IMR-90 (cell line): ENCODE results near the gene COX10. TPM values are rescaled to one million over a fixed set of nuclear protein-coding genes. Genes with fewer than 3 reads are reported as not detected.

Source experiments
- ATAC-seq: fragments of 200-7000 bp; cut with Tn5 transposase; 2 replicates; pipeline ENCODE4 v1.9.1; 2020; ENCODE audit warnings: low read depth, mild to moderate bottlenecking, moderate library complexity
- BruUV-seq: library from RNA; stranded (reverse); fragments of 400-500 nt; replicated peaks from 2 replicates; lab custom pipeline; 2021; lab: Mats Ljungman, UMichigan
- CTCF ChIA-PET: fragments of 300-600 bp; formaldehyde crosslinking; extraction: SDS; loops from one replicate; lab custom pipeline; 2021; ENCODE audit warnings: antibody characterized with exemption; lab: Yijun Ruan, JAX
- POLR2A ChIA-PET: fragments of 300-600 bp; sonication (Branson Sonifier 250); formaldehyde crosslinking; loops from one replicate; lab custom pipeline; 2022; ENCODE audit warnings: antibody characterized with exemption; ENCODE audit not compliant: unreplicated experiment; lab: Charles Lee
- DNase-seq: peaks from one replicate; pipeline ENCODE4 v3.0.0; 2013
- H2AFZ ChIP-seq: replicated peaks from 2 replicates; pipeline ENCODE3; 2013; ENCODE audit warnings: low read length, mild to moderate bottlenecking; ENCODE audit not compliant: poor library complexity
- H2AK5ac ChIP-seq: 2 replicates; pipeline ENCODE4 v1.6.1; 2013; ENCODE audit warnings: low read depth, low read length, inconsistent platforms
- H2AK9ac ChIP-seq: replicated peaks from 2 replicates; pipeline ENCODE3; 2013; ENCODE audit warnings: mild to moderate bottlenecking, low read depth, low read length, moderate library complexity; ENCODE audit not compliant: poor library complexity
- H2BK120ac ChIP-seq: 2 replicates; pipeline ENCODE4 v1.6.1; 2013; ENCODE audit warnings: low read depth, low read length, inconsistent platforms
- H2BK15ac ChIP-seq: 3 replicates; pipeline ENCODE4 v1.6.1; 2013; ENCODE audit warnings: low read depth, low read length, inconsistent platforms
- H2BK20ac ChIP-seq: 2 replicates; pipeline ENCODE4 v1.6.1; 2013; ENCODE audit warnings: low read depth, mild to moderate bottlenecking, inconsistent platforms, low read length, moderate library complexity
- H2BK5ac ChIP-seq: 2 replicates; pipeline ENCODE4 v1.6.1; 2013; ENCODE audit warnings: mild to moderate bottlenecking, low read depth, low read length, inconsistent platforms; ENCODE audit not compliant: poor library complexity, severe bottlenecking
- H3K14ac ChIP-seq: replicated peaks from 2 replicates; pipeline ENCODE4 v1.6.1; 2013; ENCODE audit warnings: low read depth, low read length, inconsistent platforms
- H3K18ac ChIP-seq: 2 replicates; pipeline ENCODE4 v1.6.1; 2013; ENCODE audit warnings: low read depth, low read length, control low read depth
- H3K23ac ChIP-seq: 2 replicates; pipeline ENCODE4 v1.6.1; 2013; ENCODE audit warnings: low read depth, low read length, inconsistent platforms
- H3K27ac ChIP-seq: 2 replicates; pipeline ENCODE4 v1.5.1; 2013; ENCODE audit warnings: mild to moderate bottlenecking, control low read depth, low read length; ENCODE audit not compliant: insufficient read depth
- H3K27me3 ChIP-seq: 2 replicates; pipeline ENCODE4 v1.6.1; 2013; ENCODE audit warnings: low read length; ENCODE audit not compliant: control insufficient read depth, insufficient read depth
- H3K36me3 ChIP-seq: 2 replicates; pipeline ENCODE4 v1.6.1; 2013; ENCODE audit warnings: low read length, mixed read lengths; ENCODE audit not compliant: control insufficient read depth, insufficient read depth
- H3K4ac ChIP-seq: 2 replicates; pipeline ENCODE4 v1.6.1; 2013; ENCODE audit warnings: low read depth, low read length, inconsistent platforms
- H3K4me1 ChIP-seq: 2 replicates; pipeline ENCODE4 v1.6.1; 2013; ENCODE audit warnings: low read length, mixed read lengths; ENCODE audit not compliant: control insufficient read depth, insufficient read depth
- H3K4me2 ChIP-seq: 2 replicates; pipeline ENCODE4 v1.6.1; 2013; ENCODE audit warnings: low read depth, mild to moderate bottlenecking, control low read depth, low read length, moderate library complexity
- H3K4me3 ChIP-seq: 2 replicates; pipeline ENCODE4 v1.5.1; 2013; ENCODE audit warnings: low read depth, mild to moderate bottlenecking, control low read depth, low read length, moderate library complexity; ENCODE audit not compliant: insufficient read depth
- H3K56ac ChIP-seq: 2 replicates; pipeline ENCODE4 v1.6.1; 2013; ENCODE audit warnings: low read length, inconsistent platforms; ENCODE audit not compliant: insufficient read depth; ENCODE audit errors: extremely low read depth
- H3K79me1 ChIP-seq, 2 experiments: 2 replicates each; pipeline ENCODE4 v1.6.1; 2013; ENCODE audit warnings: low read length in 2 of 2, inconsistent platforms in 1 of 2, low read depth in 1 of 2
- H3K9ac ChIP-seq: 2 replicates; pipeline ENCODE4 v1.6.1; 2013; ENCODE audit warnings: low read depth, low read length, control low read depth
- H3K9me1 ChIP-seq: 2 replicates; pipeline ENCODE4 v1.6.1; 2013; ENCODE audit warnings: low read length, inconsistent platforms; ENCODE audit not compliant: insufficient read depth
- H3K9me3 ChIP-seq: 2 replicates; pipeline ENCODE4 v1.6.1; 2013; ENCODE audit warnings: low read length; ENCODE audit not compliant: control insufficient read depth, insufficient read depth
- H4K20me1 ChIP-seq: 2 replicates; pipeline ENCODE4 v1.6.1; 2013; ENCODE audit warnings: low read length, inconsistent platforms; ENCODE audit not compliant: insufficient read depth
- H4K5ac ChIP-seq: 2 replicates; pipeline ENCODE4 v1.6.1; 2013; ENCODE audit warnings: mild to moderate bottlenecking, low read depth, low read length, control low read depth
- H4K8ac ChIP-seq, 2 experiments: 2 replicates each; pipeline ENCODE4 v1.6.1; 2013; ENCODE audit warnings: low read depth in 2 of 2, low read length in 2 of 2, control low read depth in 1 of 2, inconsistent platforms in 1 of 2
- H4K91ac ChIP-seq: 2 replicates; pipeline ENCODE4 v1.6.1; 2013; ENCODE audit warnings: low read depth, low read length, inconsistent platforms; ENCODE audit not compliant: insufficient read depth
- BHLHE40 ChIP-seq: fragments of 150-350 bp; IDR thresholded peaks from 2 replicates; pipeline ENCODE4 v1.6.1; 2016; ENCODE audit warnings: mild to moderate bottlenecking, low read depth, low read length
- CEBPB ChIP-seq: IDR thresholded peaks from 2 replicates; pipeline ENCODE4 v1.6.1; 2012; ENCODE audit warnings: low read depth, low read length, improper control_type of control experiment
- CHD1 ChIP-seq: IDR thresholded peaks from 2 replicates; pipeline ENCODE4 v1.6.1; 2012; ENCODE audit warnings: low read depth, low read length, improper control_type of control experiment
- FOS ChIP-seq: fragments of 150-350 bp; IDR thresholded peaks from 2 replicates; pipeline ENCODE4 v1.6.1; 2016; ENCODE audit warnings: low read depth, low read length
- MAFK ChIP-seq: IDR thresholded peaks from 2 replicates; pipeline ENCODE4 v1.6.1; 2012; ENCODE audit warnings: low read depth, low read length, improper control_type of control experiment
- MAZ ChIP-seq: IDR thresholded peaks from 2 replicates; pipeline ENCODE4 v1.6.1; 2012; ENCODE audit warnings: low read depth, mild to moderate bottlenecking, low read length, improper control_type of control experiment, moderate library complexity, borderline replicate concordance
- MXI1 ChIP-seq: IDR thresholded peaks from 2 replicates; pipeline ENCODE4 v1.6.1; 2012; ENCODE audit warnings: low read depth, mild to moderate bottlenecking, low read length, moderate library complexity, borderline replicate concordance
- NFE2L2 ChIP-seq: fragments of 150-350 bp; IDR thresholded peaks from 2 replicates; pipeline ENCODE4 v1.6.1; 2016; ENCODE audit warnings: low read depth, mild to moderate bottlenecking, low read length
- POLR2A ChIP-seq: IDR thresholded peaks from 2 replicates; pipeline ENCODE4 v1.6.1; 2012; ENCODE audit warnings: mild to moderate bottlenecking, low read depth, low read length
- RAD21 ChIP-seq: IDR thresholded peaks from 2 replicates; pipeline ENCODE4 v1.6.1; 2012; ENCODE audit warnings: low read length, improper control_type of control experiment
- RCOR1 ChIP-seq: IDR thresholded peaks from 2 replicates; pipeline ENCODE4 v1.6.1; 2012; ENCODE audit warnings: mild to moderate bottlenecking, low read length, improper control_type of control experiment; ENCODE audit not compliant: insufficient replicate concordance
- RFX5 ChIP-seq: IDR thresholded peaks from 2 replicates; pipeline ENCODE4 v1.8.0; 2012; ENCODE audit warnings: low read depth, mild to moderate bottlenecking, low read length, moderate library complexity
- SMC3 ChIP-seq: fragments of 150-350 bp; IDR thresholded peaks from 2 replicates; pipeline ENCODE4 v1.6.1; 2016; ENCODE audit warnings: low read depth, mild to moderate bottlenecking, antibody characterized with exemption, low read length, moderate library complexity
- dilution Hi-C: fragments of 300-500 bp; cut with HindIII; formaldehyde crosslinking; loops from one replicate; pipeline ENCODE4 v1.14.3; 2018; ENCODE audit warnings: low sequenced_read_pairs; ENCODE audit not compliant: unreplicated experiment
- in situ Hi-C: fragments of 300-500 bp; cut with MboI; formaldehyde crosslinking; loops from 3 replicates; pipeline ENCODE4 v1.14.3; 2019; ENCODE audit warnings: low sequenced_read_pairs, inconsistent platforms, mixed read lengths
- intact Hi-C: fragments of 100-400 bp; cut with micrococcal nuclease; formaldehyde crosslinking; loops from 2 replicates; pipeline ENCODE4 v1.10.0; 2022
- polyA plus RNA-seq, 3 experiments: library from polyadenylated mRNA; depleted of rRNA; stranded (reverse); fragments of >200 nt; gene quantifications; 2 replicates each; pipeline ENCODE4 v1.2.3, GENCODE V29; 2012; ENCODE audit warnings: low replicate concordance in 1 of 3
- total RNA-seq: library from RNA; depleted of rRNA; stranded (reverse); fragments of >200 nt; gene quantifications from 2 replicates; pipeline ENCODE4 v1.2.3, GENCODE V29; 2012
- TF ChIP-seq, protein P1 (sequence below): fragments of 150-350 bp; IDR thresholded peaks from 2 replicates; pipeline ENCODE4 v1.6.1; 2016; ENCODE audit warnings: low read depth, mild to moderate bottlenecking, low read length, moderate library complexity, borderline replicate concordance
- TF ChIP-seq, protein P2 (sequence below): fragments of 150-350 bp; IDR thresholded peaks from 2 replicates; pipeline ENCODE4 v1.6.1; 2017; ENCODE audit warnings: mild to moderate bottlenecking, antibody characterized with exemption, low read length, low read depth
- TF ChIP-seq, protein P3 (sequence below): conservative IDR thresholded peaks from 2 replicates; pipeline ENCODE4 v1.5.1; 2012; ENCODE audit warnings: mild to moderate bottlenecking, low read depth, low read length, improper control_type of control experiment

The COX10 gene
- total and polyA plus RNA-seq, 2 of the 4 experiments (the other 2 are of a cell fraction) = 15.4 to 16.1 TPM

DNA sequence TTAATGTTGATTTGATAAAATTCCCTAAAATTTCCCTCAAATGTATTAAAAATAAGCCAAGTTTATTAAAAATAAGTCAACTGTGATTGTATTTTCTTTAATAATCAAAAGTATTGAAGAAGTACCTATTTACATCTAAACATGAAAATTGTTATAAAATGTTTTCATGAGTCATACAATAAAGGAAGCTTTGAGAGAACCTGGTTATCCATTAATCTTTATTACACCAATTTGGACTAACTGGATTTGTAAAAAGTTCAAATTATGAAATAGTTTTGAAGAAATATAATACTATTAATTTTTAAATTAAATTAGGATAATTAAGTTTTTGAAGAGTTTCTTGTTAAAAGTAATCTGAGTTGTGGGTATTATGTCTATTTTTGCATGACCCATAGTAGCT, 63.8 kb downstream of the COX10 start:
- Histone ChIP-seq H2AFZ (no peak overlapping the region), H2AK5ac (no peak overlapping the region), H3K9me1 (no peaks in the 10 kb centered on the region), H2BK15ac (no peak overlapping the region), H3K4ac (no peak overlapping the region), H4K91ac (no peak overlapping the region), H3K27me3 (no peaks in the 10 kb centered on the region), H2BK120ac (no peak overlapping the region), H4K5ac (no peak overlapping the region), H3K56ac (no peak overlapping the region), H3K9ac (no peak overlapping the region), H3K18ac (no peak overlapping the region), H3K14ac (no peak overlapping the region), H3K23ac (no peak overlapping the region), H3K4me1 (no peaks in the 10 kb centered on the region), H3K4me2 (no peak overlapping the region), H3K79me1 (no peaks in the 10 kb centered on the region; a peak in 1 of 4 replicates), H3K4me3 (no peak overlapping the region), H4K8ac (no peak overlapping the region), H2BK20ac (no peak overlapping the region), H3K27ac (no peak overlapping the region), H2AK9ac (no peak overlapping the region), H4K20me1 (no peaks in the 10 kb centered on the region), H3K36me3 (no peaks in the 10 kb centered on the region), H2BK5ac (no peak overlapping the region), H3K9me3 (no peaks in the 10 kb centered on the region)
- ChIA-PET CTCF (interaction anchor here (0.6 kb wide), 2 partner anchors 16 to 459 kb away, joined by 3 to 4 read pairs; no protein-coding TSS in a partner anchor), POLR2A (no interaction called here)
- in situ Hi-C loops = no loop called here
- ATAC-seq (no peak), DNase-seq (no peak)
- BruUV-seq = no TSS peak
- dilution Hi-C loops = no loop called here
- intact Hi-C loops = no loop called here
- TF ChIP-seq FOS = no peak
- TF ChIP-seq, protein P1, sequence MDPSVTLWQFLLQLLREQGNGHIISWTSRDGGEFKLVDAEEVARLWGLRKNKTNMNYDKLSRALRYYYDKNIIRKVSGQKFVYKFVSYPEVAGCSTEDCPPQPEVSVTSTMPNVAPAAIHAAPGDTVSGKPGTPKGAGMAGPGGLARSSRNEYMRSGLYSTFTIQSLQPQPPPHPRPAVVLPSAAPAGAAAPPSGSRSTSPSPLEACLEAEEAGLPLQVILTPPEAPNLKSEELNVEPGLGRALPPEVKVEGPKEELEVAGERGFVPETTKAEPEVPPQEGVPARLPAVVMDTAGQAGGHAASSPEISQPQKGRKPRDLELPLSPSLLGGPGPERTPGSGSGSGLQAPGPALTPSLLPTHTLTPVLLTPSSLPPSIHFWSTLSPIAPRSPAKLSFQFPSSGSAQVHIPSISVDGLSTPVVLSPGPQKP = no peak
- TF ChIP-seq MXI1 = no peak
- no peak for TF ChIP-seq POLR2A
- TF ChIP-seq RAD21 = no peak
- no peak for TF ChIP-seq RFX5
- TF ChIP-seq CEBPB = no peak
- TF ChIP-seq NFE2L2 = no peak
- no peak for TF ChIP-seq SMC3
- TF ChIP-seq MAFK = no peak
- TF ChIP-seq RCOR1 = no peak
- TF ChIP-seq, protein P2, sequence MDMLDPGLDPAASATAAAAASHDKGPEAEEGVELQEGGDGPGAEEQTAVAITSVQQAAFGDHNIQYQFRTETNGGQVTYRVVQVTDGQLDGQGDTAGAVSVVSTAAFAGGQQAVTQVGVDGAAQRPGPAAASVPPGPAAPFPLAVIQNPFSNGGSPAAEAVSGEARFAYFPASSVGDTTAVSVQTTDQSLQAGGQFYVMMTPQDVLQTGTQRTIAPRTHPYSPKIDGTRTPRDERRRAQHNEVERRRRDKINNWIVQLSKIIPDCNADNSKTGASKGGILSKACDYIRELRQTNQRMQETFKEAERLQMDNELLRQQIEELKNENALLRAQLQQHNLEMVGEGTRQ = no peak
- TF ChIP-seq, protein P3, sequence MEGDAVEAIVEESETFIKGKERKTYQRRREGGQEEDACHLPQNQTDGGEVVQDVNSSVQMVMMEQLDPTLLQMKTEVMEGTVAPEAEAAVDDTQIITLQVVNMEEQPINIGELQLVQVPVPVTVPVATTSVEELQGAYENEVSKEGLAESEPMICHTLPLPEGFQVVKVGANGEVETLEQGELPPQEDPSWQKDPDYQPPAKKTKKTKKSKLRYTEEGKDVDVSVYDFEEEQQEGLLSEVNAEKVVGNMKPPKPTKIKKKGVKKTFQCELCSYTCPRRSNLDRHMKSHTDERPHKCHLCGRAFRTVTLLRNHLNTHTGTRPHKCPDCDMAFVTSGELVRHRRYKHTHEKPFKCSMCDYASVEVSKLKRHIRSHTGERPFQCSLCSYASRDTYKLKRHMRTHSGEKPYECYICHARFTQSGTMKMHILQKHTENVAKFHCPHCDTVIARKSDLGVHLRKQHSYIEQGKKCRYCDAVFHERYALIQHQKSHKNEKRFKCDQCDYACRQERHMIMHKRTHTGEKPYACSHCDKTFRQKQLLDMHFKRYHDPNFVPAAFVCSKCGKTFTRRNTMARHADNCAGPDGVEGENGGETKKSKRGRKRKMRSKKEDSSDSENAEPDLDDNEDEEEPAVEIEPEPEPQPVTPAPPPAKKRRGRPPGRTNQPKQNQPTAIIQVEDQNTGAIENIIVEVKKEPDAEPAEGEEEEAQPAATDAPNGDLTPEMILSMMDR = no peak
- no peak for TF ChIP-seq MAZ
- TF ChIP-seq CHD1 = no peak
- TF ChIP-seq BHLHE40 = no peak
